Stimulated activated CD4-positive, alpha-beta T cell treated with anti-CD3 and anti-CD28 coated beads, TNF-alpha, amount 100 ng/mL, for 1 hour (primary cell): ENCODE data around the gene P4HA3.
"Not testable (repeated sequence)": the region's sequence is repeated elsewhere in the genome, so short reads cannot be mapped to it uniquely, and the experiment has no call there.

Experiments
- DNase-seq, 3 donors: peaks; one replicate each; pipeline ENCODE4 v3.0.0-alpha.2; 2020; ENCODE audit warnings: low read depth in 3 of 3, low spot score in 1 of 3

Gene P4HA3

DNA sequence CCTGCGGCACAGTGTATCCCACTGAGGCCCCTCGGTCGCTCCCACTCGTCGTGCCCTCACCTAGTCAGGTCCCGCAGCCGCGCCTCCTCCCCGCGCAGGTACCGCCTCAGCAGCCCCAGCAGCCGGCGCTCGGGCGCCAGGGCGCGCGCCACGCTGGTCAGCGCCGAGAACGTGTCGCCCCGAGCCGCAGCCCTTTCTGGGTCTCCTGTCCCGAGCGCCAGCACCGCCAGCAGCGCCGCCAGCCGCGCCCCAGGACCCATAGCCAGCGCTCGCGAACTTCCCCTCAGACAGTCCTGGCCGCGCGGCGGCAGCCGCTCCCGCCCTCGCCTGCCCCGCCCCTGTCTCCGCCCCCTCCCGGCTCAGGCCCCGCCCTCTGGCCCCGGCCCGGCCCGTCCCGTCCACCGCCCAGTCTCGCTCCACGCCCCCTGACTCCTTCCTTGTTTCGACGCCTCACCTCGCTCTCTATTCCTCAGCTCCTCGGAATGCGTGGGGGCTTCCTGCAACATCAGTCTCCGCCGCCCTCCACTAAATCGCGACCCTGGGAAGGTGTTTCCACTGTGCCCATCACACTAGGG, at the start of gene P4HA3:
P4HA3 (minus strand) TSS at position 289 of the 575 bp plus-strand sequence; CDS start at position 260, 29 bp downstream.
- DNase-seq: peak in 1 of 3 donors; percentile 54

DNA sequence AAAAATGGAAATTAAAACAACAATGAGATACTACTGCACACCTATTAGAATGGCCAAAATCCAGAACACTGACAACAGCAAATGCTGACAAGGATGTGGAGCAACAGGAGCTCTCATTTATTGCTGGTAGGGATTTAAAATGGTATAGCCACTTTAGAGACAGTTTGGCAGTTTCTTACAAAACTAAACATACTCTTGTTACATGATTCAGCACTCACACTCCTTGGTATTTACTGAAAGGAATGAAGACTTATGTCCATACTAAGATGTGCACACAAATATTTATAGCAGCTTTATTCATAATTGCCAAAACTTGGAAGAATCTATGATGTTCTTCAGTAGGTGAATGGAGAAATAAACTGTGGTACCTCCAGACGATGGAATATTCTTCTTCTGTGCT, 46.0 kb upstream of the P4HA3 start:
- DNase-seq: no peak

DNA sequence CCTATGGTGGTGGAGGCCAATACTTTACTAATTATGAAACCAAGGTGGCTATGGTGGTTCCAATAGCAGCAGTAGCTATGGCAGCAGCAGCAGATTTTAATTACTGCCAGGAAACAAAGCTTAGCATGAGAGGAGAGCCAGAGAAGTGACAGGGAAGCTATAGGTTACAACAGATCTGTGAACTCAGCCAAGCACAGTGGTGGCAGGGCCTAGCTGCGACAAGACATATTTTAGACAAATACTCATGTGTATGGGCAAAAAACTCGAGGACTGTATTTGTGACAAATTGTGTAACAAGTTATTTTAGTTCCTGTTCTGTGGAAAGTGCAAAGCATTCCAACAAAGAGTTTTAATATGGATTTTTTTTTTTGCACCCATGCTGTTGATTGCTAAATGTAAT, 44.2 kb upstream of the P4HA3 start:
- DNase-seq: no peak

DNA sequence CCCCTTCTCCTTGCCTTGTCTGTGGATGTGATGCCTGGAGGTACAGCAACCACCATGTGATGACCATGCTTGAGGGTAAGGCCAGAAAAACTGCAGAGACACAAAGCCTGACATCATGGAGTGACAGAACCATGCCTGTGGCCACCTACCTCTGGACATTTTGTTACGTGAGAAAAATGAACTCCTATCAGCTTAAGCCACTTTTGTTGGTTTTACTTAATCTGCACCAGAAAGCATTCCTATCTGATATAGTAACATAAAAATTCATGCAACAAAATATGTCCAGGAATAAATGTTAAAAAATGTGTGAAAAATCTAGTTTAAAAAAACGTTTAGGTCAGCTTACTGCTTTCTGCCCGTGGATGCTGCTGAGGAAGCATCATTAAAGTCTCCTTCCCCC, 42.6 kb upstream of the P4HA3 start:
- no peak for DNase-seq

DNA sequence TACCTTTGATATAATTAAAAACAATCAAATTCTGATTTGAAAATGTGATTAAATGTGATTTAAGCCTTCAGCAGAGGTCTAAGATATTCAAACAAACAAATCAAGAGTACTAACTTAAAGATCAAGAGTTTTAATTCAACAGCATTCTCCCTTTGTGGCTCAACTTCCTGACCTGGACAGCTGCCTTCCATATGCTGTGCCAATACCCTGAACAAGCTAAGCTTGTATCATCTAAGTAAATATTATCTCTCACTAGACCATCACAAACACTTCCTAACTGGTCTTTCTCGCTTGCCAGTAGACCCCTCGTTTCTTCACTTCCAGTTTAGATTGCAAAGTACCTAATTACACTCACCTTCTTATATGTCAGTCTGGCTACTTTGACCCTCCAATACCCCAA, 35.9 kb upstream of the P4HA3 start:
- no peak for DNase-seq

DNA sequence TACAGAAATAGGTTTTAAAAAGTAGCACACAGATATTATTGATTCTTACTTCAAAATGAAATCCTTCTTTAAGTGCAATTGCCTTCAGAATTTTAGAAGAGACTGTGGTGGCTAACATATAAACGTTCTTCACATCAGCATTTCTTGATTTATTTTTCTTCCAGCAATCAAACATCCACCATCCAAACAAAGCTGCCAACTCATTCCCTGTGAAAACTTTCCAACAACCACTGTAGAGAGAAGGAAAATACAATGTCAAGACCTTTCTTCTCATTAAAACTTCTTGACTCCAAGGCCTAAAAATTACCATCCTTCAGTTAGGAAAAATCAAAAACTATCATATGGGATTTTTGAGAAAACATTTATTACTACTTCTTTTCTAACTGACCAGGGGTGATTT, 34.0 kb upstream of the P4HA3 start:
- no peak for DNase-seq

DNA sequence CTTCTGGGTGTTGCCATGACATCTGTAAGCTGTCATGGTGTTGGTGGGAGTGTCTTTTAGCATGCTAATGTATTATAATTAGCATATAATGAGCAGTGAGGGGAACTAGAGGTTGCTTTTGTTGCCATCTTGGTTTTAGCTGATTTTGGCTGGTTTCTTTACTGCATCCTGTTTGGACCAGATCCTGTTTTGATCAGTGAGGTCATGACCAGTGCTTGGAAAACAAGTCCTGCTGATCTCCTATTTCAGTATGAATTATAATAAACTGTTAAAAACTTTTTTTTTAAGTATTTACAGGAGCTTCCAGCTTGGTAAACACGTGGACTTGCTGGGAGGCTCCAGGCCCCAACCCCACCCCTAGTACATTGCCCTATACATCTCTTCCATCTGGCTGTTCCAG, 30.5 kb upstream of the P4HA3 start:
- no peak for DNase-seq

DNA sequence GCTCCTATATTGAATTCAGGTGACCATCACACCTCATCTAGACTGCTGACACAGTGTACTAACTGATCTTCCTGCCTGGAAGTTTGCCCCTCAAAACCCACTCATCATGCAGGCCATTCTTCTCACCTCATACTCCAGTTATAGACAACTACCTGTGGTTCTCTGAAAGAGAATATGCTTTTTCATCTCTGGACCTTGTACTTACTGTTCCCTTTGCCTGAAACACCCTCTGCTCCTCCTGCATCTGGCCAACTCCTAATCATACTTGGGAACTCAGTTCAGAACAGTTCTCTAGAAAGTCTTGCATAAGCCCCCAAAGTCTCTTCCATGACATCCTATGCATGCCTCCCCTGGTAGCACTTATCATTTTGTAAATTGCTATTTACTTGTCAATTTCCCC, 28.2 kb upstream of the P4HA3 start:
- no peak for DNase-seq

DNA sequence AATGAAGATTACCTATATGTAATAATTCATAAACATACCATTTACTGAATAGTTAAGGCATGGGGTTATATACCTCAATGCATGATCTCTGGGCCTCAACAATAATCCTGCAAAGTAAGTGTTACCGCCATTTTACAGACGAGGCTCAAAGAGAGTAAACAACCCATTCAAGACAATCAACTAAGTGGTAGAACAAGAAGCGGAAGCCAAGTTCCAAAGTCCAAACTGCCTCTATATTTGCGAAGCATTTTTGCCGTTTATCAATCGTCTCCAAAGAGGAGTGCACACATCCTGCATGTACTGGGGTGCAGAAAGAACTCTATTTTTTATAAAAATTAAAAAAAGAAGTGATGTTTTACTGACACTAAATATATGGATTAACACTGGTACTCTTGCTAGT, 27.5 kb upstream of the P4HA3 start:
- DNase-seq: no peak

DNA sequence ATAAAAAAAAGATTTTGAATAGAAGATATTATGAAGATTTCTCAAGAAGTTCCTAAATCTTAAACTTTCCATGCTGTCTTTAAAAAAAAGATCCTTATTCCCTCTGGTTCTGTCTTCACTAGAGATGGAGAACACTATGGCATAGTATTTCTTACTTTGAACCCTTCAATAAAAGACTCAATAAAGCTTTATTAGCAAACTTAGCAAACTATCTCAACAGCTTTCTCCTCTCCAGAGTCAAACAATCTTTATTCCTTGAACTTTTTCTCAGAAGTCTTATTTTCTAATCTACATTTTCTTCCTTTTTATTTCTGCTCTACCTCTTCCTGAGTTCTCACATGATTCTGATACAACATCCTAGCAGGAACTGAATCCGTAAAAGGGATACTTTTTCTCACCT, 21.8 kb upstream of the P4HA3 start:
- DNase-seq: no peak

DNA sequence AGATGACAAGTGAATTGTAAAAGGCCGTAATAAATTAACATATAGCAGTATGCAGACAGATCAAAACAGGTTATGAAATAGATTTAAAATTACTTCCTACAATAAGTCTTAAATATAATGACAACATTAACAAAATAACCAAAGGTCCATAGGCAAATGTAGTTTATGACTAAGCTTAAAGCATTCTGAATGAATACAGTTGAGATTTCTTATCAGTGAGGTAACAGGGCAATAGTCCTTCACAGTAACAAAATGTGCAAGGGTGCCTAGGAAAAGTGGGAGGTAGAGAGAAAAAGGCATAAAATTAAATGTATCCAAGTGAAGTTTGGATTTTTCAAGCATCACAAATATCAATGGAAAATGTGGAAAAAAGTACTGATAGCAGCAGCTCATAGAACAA, 20.9 kb upstream of the P4HA3 start:
- DNase-seq: no peak

DNA sequence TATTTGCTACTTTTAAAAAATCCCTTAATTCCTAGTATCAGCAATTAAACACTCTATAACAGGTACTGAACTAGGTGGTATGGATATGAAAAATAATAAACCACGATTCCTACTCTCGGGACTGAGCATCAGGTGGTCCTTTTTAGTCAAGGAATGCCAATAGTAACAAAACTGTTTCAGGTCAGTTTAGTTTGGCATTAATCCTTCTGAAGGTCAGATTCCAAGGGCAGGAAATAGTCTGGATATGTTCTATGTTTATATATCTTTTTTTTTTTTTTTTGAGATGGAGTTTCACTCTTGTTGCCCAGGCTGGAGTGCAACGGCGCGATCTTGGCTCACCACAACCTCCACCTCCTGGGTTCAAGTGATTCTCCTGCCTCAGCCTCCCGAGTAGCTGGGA, 19.6 kb upstream of the P4HA3 start:
- DNase-seq: not testable (repeated sequence)

DNA sequence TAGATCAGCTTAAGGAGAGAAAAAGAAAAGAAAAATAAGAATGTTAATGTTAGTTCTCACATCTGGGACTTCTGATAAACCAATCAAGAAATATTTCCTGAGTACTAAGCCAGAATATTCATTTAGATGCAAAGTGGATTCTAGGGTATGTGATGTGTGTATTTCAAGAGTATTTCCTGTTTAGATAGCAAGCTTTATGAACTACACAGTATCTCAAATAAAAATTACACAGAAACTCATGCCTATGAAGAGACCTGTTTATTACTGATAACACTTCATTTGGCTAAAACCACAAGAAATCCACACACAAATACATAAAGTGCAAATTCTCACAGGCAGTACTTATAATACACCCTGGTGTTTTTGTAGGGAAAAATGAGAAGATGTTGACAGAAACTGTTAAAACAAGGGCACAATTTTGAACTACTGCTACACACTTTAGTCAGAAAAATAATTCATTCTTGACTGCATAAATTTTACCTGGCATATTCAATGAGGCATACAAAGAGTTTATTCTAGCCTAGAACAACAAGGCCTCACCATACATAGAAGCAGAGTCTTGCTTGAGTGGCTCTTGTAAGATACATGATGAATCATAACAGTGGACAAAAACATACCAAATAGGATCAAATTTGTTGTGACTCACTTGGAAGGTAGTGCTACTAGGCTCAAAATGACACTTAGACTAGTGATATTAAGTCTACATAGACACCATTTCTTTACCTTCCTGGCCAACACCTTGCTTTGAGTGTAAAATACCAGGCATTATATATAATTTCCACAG, 18.8 kb upstream of the P4HA3 start:
- no peak for DNase-seq

DNA sequence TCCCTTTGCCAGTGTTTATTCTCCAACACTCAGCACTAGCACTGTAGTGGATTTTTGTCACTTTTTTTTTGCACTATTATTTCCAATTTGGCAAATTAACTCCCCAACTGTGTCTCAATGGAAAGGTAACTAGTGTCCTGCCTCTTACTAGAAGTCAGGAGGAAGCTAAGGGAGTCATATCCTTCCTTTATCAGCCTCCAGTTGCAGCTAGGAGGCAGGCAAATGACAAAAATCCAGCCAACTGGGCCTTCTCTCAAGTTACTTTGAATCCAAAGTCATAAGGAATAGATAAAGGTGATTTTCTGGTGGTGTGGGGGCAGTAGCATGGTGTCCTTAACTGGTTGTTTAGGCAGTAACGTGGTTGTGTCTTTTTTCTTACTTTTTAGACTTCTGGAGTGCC, 15.6 kb upstream of the P4HA3 start:
- DNase-seq: no peak

DNA sequence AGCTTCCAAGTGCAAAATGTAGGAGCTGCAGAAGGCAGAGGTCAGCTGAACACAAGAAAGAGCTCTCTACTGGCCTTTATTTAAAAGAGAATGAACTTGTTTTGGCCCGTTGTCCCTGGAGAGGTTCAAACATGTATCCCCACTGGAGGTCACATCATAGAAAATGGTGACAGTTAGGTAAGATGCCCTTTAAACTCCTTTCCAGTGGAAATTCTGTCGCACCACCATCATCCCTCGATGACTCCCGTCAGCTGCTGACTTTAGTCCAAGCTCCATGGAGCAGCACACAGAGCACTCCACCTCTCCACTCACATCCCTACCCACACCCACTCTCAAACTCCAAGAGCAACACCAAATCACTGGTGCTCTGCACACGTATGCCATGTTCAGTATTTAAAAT, 15.2 kb upstream of the P4HA3 start:
- no peak for DNase-seq

DNA sequence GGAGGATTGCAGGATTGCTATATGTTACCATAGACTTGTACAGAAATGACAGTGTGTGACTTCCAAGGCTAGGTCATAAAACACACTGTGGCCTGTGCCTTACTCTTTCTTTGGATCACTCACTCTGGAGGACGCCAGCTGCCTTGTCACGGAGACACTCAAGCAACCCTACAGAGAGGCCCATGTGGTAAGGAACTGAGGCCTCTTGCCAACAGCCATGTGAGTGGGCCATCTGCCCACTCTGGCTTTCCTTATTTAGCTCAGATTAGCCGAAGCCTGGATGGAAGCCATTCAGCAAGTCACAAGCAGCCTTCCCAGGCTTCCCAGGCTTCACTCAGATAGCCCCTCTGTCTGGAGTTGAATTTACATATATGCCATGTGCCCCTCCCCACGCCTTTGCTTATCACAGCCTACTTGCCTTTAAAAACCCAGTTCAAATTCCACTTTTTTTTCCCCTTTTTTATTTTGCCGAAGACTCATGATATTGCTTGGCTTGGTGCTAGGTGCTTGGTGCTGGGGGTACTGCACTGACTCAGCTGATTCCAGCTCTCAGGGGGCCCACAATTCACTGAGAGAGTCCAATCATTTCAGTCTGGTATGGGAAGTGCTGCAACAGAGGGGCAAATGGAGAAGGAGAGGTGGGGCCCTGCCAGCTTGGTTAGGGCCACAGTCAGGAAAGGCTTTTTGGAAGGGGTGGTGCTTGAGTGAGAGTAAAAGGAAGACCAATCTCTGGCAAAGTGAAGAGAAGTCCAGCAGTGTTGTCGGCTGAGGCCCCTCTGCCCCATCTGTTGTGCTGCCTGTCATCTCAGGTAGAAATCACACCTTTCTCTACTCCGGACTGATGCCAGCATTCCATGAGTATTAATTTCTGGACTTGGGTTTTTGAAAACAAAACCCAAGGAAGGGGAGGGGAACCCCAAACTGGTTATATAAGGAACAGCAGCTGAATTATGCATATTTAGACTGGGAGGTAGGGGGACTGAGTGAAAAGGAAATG, 14.5 kb upstream of the P4HA3 start:
- no peak for DNase-seq

DNA sequence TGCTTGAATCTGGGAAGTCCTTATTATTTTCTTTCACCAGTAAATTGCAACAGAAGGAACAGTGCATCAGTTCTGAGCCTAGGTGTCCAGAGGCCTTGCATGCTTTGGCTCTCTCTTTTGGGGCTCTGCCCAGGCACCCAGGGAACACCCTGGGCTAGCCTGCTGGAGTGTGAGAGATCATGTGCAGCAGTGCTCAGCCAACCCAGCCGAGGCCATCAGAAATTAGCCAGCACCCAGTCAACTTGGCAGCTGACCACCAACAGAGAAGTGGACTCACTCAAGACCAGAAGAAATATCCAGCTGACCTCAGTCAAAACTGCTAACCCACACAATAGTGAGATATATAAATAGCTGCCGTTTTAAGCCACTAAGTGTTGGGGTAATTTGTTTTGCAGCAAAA, 11.2 kb upstream of the P4HA3 start:
- DNase-seq: no peak

DNA sequence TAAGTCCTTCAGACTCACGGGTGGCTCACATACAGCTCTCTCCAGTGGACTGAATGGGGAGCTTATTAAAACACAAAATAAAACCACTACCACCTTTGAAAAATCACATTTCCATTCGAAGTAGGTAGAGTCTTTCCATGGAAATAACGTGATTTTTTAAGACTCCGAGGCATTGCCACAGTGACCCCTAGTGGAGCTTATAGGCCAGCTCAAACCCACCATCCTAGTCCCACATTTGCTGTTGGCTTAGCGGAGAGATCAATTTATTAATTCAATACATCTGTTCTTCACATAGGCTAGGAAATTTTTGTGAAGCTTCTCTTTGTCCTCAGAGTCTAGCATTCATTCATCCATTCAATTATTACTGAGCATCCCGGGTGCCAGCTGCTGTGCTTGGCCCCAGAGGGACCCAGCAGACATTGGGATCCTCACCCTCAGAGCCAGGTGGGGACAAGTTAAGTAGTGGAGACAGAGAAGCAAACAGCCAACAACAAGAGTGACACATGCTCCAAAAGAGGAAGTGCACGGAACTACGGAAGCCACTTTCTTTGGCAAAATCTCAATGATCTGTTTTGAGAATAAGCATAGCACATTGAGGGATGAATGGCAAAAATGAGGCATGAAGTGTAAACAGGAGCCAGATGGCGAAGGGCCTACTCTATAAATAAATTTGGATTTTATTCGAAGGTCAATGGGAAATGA, 10.2 kb upstream of the P4HA3 start:
- DNase-seq: no peak

DNA sequence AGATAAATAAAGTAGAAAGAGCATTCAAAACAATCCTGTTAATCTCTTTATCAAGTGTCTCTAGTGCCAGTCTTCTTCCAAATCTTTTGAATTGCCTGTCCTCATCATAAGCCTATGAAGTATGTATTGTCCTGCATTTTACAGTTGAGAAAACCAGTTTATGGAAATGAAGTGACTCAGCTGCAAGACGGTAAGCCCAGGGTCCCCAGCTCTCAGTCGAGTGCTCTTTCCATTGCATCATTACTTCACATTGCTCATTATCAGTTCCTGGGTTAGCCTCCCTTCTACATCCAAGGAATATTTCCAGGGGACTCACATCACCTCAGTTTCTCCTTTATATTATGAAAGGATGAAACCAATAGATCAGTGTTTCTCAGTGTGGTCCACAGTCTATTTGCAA, 9.1 kb upstream of the P4HA3 start:
- no peak for DNase-seq

DNA sequence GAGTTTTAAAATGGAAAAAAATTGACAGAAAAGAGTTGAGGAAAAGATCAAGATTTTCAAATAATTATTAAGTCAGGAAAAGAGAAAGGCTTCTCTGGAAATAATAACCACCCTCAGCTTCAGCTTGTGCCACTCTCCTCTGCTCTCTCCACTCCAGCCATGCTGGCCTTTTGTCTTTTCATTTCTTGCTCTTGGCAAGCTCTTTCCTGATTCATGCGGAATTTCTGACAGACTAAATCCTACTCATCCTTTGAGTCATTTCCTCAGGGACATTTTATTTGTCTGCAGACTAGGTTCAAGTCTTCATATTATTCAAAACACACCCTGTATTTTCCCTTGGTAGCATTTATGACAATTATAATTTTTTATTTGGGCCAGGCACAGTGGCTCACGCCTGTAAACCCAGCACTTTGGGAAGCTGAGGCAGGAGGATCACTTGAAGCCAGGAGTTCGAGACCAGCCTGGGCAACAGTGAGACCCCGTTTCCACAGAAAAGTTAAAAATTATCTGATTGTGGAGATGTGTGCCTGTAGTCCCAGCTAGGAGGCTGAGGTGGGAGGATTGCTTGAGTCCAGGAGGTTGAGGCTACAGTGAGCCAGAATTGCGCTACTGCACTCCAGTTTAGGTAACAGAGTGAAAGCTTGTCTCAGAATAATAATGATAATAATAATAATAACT, 7.8 kb upstream of the P4HA3 start:
- DNase-seq: no peak
